KBM-7 (cell line): Measurements from ENCODE around the gene PDCD7.
"Not testable (repeated sequence)": the region's sequence is repeated elsewhere in the genome, so short reads cannot be mapped to it uniquely, and the experiment has no call there.

Experiments used
- DNase-seq: peaks from one replicate; pipeline ENCODE4 v3.0.0-alpha.2; 2015
- in situ Hi-C: fragments of 300-500 bp; cut with MboI; formaldehyde crosslinking; loops from 2 replicates; pipeline ENCODE4 v1.14.3; 2020; ENCODE audit warnings: low sequenced_read_pairs, low pct_unique_long_range_greater_than_20kb, mixed read lengths

Gene PDCD7

DNA sequence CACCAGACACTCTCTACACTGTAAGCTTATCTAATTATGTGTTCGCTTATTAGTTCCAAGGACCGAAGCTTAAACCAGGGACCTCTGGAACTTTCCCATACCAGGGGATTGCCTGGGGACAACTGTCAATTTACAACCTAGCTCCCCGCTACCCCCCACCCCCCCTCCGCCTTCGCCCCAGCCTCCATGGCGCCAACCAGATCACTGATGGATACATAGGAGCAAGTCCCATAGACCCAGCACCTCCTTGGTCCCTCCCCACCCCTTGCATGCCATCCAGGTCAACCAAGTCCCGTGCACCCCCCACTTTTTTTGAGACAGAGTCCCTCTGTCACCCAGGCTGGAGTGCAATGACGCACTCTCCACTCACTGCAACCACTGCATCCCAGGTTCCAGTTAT is 930 bp upstream of the PDCD7 start:
- DNase-seq, result no peak
- in situ Hi-C loops, result no loop called here

DNA sequence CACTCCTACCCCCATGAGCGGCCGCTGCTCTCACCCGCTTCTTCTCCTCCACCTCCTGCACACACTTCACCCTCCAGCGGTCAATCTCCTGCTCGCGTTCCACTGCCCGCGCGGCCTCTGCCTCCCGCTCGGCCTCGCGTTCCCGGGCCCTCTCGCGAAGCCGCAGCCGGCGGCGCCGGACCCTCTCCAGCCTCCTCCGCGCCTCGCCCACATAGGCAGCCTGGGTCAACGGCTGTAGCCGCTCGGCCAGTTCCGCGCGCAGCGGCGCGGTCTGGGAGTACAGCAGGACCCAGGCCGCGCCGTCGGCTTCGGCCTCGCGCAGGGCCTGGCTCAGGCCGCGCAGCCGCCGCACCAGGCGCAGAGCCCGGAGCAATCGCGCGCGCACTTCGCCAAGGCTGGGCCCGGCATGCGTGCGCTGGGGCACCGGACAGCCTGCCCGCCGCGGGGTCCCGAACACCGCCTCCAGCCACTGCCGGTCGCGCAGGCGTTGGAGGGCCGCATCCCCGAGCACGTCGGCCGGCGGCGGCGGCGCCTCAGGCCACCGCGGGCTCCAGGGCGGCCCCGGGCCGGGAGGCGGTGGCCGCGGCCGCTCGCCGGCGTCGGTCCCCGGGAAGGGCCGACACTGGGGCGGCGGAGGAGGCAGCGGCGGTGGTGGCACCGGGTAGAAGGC is 595 bp downstream of the PDCD7 start:
- in situ Hi-C loops, result no loop called here
- peak; percentile 75 for DNase-seq

DNA sequence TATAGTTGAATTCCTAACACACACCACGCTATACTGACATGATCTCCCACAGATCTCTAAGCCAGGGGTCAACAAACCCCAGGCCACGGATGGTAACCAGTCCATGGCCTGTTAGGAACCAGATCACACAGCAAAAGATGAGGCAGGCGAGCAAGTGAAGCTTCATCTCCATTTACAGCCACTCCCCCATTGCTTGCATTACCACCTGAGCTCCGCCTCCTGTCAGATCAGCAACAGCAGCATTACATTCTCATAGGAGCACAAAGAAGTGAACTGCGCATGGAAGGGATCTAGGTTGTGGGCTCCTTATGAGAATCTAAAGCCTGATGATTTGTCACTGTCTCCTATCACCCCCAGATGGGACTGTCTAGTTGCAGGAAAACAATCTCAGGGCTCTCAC is 2.7 kb downstream of the PDCD7 start:
- DNase-seq, result no peak
- in situ Hi-C loops, result no loop called here

DNA sequence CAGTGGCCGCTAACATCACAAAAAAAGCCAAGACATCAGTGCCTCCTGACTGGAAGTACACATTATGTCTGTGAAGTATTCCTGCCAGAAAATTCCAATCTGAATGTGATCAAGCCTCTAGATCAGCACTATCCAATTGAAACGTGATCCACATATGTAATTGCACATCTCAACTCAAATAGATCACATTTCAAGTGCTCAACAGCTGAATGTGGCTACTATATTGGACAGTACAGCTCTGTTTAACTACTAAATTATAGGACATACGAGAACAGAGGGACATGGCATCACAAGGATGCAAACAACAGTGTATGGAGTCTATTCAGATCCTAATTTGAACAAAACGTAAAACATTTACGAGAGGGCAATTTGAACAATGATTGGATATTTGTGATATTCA is 18.1 kb downstream of the PDCD7 start:
- in situ Hi-C loops, result no loop called here
- no peak for DNase-seq

DNA sequence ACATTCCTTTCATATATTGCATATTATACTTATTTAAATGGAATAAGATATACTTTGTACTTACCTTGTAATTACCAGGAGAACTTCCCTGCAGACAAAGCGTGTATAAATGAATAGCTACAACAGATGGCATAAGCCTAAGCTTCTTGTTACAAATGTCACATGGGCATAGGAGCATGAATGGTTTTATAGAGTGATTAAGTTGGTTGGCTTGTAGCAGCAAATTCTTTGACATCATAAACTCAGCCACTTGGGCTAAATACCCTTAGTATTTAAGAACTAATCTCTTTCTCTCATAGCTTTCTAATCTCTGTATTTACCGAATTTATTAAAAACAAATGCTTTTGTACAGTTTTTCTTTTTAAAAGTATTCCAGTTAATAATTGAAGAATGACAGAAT is 18.5 kb downstream of the PDCD7 start, which contains the start of gene UBAP1L:
Gene UBAP1L (minus strand): TSS at position 115 of the 400 bp plus-strand sequence. CDS start 8,985 bp downstream, outside the sequence.
- in situ Hi-C loops, result no loop called here
- DNase-seq, result no peak

DNA sequence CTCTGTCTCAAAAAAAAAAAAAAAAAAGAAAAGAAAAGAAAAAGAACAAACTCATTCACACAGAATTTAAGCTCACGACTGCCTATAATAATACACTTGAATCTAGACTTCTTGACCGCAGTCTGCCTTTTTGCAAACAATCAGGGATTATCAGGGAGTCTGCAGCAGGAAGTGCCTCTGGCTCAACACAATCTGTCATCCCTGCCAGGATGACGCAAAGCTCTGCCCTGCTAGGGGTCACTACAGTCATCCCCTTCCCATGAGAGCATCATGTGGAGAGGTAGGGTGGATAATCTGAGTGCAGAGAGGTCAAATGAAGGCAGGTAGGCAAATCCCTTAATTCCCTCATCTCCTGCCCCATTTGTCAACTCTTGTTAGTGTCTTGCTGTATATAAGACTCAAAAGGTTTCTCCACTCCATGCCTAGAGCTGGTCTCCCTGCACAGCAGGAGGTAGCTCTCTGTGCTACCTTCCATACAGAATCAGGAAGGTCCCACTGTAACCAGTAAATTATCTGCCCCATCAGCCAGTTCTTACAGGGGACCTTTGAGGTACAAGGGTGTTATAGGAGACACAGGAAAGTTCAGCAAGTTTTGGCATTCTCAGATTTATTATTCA is 22.8 kb downstream of the PDCD7 start:
- in situ Hi-C loops, result no loop called here
- DNase-seq, result no peak

DNA sequence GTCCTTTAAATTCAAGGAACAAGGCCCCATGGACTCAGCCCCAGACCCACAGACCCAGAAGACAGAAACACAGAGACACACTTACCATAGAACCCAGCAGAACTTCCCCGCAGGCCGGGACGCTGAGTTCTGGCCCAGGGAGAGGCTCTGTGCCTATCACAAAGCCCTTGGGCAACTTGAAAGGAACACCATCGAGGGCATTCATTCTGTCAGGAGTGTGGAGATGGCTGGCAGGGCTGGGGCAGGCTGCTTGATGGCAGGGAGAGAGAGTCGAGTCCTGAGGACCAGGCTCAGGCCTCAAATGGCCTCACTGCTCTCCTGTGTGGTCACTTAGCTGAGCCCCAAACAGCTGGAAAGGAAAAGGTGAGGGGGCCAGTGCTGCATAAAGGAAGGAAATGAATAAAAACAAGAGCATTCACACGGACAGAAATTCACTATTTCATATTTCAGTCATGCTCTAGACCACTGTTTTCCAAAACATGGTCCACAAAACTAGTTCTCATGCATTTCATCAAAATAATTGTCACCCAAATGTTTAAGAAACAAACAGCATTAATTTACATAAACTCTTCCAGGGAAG is 27.5 kb downstream of the PDCD7 start:
- no peak for DNase-seq
- in situ Hi-C loops, result no loop called here

DNA sequence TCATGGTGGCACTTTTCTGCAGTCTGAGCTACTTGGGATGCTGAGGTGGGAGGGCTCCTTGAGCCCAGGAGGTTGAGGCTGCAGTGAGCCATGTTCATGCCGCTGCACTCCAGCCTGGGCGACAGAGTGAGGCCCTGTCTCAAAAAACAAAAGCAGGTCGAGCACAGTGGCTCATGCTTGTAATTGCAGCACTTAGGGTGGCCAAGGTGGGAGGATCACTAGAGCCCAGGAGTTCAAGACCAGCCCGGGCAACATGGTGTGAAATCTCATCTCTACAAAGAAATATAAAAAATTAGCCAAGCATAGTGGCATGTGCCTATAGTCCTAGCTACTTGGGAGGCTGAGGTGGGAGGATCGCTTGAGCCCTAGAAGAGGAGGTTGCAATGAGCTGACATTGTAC is 28.6 kb downstream of the PDCD7 start:
- DNase-seq, result no peak
- in situ Hi-C loops, result no loop called here

DNA sequence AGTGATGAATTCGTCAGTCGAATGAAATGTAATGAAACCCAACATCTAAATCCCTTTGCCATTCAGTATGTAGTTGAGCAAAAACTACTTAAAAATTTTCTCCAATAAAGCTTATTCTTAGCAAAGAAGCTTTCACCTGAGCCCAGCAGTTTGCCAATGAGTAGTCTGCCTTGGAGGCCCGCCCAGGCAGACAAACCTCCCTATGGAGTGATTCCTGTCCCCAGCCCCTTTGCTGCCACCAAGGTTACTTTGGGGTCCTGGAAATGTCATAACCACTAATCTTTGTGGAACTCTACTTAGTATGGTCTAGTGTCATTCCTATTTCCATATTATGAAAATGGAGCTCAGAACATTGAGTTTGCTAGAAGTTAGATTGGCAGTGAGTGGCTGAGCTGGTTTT is 30.7 kb downstream of the PDCD7 start:
- in situ Hi-C loops, result no loop called here
- DNase-seq, result no peak

DNA sequence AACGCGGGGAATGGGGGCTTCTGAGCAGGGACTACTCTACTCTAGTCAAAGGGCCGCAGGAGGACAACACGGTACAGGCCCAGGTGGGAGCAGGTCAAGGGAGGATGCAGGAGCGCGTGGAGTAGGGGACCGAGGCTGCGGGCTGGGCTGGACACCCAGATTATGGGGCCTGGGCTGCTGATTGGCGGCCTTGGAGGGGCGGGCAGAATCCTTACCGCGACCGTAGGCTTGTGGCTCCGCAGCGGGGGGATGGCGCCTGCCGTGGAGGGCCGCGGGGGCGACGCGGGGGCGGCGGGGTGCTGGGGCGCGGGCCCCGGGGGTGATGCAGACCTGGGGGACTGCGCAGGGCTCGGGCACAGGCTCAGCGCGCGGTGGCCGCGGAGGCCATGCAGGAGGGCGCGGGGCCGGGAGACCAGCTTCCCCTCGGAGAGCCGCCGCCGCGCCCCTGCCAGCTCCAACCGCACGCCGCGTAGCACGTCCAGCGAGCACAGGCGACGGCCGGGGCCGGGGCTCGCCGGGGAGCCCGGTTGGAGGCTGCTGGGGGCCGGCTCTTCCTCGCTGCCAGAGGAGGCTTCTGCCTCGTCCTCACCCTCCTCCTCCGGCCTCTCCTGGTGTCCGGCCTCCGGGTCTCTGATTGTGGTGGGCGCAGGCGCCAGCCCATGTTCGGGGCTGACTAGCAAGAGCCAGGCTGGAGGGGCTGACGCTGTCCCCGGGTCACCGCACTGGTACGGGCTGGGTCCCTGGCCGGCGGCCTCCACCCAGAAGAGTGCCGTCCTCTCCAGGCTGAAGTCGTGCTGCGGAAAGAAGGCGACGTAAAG is 31.5 kb downstream of the PDCD7 start:
- in situ Hi-C loops, result no loop called here
- DNase-seq, result no peak

DNA sequence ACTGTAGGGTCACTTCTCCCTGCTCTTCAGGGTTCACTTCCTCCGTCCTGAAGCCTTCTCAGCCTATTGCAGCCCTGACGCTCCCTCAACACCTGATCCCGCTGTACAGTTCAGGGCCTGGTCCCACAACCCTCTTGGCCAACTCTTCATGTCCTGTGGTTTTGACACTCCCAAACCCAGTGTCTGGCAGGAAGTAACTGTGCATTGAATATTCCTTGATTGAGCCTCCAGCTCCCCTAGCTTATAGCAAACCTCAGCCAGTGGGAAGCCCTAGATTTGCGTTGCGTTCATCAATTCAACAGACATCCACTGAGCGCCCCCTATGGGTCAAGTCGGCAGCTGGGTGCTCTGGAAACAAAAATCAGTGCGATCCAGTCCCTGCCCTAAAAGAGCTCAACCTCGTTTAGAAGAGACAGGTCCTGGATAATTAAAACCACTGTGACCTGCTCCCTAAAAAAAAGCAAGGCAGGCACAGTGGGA is 32.2 kb downstream of the PDCD7 start:
- DNase-seq, result peak; percentile 85
- in situ Hi-C loops, result no loop called here

DNA sequence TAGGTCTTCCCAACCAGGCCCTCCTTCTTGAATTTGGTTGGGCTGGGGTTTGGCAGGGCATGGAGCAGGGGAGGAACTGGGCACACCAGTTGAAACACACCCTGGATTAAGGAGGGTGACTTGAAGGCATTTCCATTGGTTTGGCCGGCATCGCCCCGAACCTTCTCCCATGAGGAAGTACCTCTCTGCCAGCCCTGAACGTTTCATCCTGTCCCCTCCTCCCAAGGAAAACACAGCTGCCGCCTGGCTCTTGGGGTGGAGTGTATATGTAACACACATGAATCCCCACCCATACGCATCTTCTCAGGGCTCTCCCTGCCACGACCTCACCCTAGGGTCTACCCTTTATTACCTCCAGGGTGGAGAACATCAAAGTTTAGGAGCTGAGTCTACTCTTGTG is 33.2 kb downstream of the PDCD7 start:
- no peak for DNase-seq
- in situ Hi-C loops, result no loop called here

DNA sequence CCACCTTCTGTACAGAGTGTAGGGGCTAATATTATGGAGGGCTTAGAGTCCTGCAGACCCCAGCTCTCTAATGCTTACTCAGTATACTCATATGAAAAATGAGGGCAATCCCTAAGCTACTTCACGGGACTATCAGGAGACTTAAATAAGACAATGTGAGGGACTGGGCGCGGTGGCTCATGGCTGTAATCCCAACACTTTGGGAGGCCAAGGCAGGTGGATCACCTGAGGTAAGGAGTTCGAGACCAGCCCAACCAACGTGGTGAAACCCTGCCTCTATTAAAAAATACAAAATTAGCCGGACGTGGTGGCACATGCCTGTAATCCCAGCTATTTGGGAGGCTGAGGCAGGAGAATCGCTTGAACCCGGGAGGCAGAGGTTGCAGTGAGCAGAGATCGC is 33.8 kb downstream of the PDCD7 start:
- DNase-seq, in situ Hi-C loops: not testable (repeated sequence)

DNA sequence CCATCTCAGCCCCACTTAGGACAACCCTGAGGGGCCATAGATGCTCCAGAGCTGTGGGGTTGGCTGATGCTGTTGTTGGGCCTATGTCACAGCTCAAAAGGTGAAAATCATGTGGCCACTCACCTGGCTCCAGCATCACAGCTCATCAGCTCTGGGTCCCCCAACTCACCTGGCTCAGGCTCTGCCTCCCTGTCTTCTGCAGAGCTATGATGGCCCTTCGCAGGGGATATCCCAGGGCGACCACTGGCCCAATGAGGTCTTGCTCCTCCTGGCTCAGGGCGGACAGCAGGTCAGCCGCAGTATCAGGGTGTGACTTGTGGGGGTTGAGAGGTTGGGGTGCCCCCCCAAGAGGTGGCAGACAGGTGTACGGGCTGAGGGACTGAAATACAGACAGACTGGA is 34.3 kb downstream of the PDCD7 start:
- DNase-seq, result no peak
- in situ Hi-C loops, result no loop called here

DNA sequence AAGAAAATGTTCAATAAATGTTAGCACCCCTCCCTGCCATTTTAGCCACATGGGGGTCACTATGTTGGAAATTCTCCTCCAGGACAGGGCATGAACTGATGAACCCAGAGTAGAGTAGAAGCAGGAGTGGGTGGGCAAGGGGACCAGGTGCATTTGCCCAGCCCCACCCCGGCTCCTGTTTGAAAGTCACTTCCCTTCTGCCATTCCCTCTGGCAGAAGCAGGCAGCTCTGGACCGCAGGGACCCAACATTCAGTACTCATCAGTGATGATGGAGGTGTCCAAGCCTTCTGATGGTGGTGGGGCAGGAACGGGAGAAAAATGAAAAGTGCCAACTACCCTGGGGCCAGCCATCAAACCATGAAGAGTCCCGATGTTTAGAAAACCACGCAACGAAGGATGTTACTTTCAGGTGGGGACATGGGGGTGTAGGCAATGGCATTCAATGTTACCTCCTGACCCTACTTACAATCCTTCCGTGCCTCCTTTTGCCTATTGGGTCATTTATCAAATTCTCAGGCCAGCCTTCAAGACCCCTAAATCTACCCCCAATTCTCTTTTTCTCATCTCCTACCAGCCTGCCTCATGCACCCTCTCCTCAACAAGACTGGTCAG is 35.9 kb downstream of the PDCD7 start:
- no peak for DNase-seq
- in situ Hi-C loops, result no loop called here

DNA sequence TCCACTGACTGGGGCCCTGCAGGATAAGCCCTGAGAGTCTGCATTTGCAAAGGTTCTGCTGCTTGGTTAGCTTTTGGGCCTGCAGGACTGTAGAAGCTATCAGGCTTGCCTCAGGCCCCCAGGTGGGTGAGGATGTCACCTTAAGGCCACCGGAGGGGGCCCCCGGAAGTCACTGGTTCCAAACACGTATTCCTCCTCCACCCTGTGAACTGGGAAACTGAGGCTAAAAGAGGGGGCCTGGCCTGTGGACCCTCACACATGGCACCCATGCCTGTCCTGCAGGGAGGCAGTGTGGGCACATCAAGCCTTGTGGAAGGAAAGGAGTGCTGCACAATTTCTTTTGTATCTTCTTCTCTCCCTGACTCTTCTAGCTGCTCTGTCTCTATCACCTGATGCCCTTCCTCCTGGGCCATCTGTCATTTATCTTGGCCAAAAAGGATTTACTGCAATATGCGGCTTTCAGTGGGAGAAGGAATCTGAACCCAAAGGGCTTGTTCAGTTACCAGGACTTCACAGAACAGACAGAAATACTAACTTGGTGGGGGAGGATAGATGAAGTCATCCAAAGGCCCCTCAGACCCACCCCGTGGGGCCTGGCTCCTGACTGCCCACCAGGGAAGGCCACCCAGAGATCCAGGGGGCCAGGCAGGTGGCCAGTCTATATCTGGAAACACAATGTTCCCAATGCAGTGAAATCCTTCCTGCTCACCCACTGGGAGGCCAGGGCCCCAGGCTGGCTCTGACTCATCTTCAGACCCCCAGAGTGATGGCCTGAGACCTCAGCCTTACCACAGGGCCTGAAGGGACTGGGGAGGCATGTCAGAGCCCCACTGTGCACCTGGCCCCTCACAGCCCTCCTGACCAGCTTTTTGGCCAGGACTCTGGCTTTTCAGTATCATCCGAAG is 36.9 kb downstream of the PDCD7 start:
- in situ Hi-C loops, result no loop called here
- no peak for DNase-seq

DNA sequence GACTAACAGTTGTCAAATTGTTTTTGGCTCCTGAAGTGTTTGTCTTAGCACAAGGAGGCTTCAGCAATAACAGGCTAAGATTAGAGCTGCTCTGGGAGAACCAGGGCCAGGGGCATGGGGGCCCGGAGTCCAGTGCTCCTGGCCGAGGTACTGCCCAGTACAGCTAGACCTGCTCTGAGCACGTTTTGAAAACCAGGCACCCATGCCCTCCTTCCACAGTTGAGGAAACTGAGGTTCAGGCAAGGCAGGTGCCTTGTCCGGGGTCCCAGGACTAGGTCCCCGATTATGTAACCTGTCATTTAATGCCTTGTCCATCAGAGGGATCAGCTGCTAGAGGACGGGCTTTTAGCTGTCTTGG is 37.9 kb downstream of the PDCD7 start:
- no peak for DNase-seq
- in situ Hi-C loops, result no loop called here

DNA sequence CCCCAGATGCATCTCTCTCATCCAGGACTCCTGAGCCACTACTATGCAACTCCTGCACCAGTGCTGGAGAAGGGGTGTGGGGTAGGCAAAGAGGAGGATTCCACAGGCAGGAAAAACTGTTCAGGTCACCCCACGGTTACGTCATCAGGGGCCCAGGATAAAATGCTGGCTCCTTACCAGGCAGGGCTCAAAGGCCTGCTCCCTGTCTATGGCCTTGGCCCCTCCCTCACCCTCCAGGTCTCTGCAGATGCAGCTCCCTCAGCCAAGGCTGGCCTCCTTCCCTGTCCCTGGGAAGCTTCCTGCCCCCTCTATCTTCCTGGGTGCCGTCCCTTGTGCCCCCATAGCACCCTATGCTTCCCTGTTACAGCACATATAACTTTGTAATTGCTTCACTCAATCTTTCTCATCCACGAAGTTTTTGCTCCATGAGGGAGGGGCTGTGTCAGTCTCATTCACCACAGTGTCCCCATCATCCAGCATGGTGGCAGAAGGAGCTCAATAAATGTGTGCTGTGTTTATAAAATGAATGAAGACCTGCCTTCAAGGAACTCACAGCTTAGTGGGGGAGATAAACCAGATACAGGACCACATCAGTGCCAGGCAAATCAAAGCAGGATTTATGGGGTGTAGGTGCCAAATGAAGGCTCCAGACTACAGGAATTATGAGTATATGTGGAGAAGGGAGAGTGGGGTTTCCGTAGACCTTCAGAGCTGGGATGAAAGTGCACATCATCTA is 38.4 kb downstream of the PDCD7 start:
- DNase-seq, result no peak
- in situ Hi-C loops, result no loop called here
